Loucy (cell line): ENCODE measurements around the gene CTNNBL1.

Experiments
- H2AFZ ChIP-seq: fragments of 200-600 bp; sonication (generic); 2 replicates; pipeline ENCODE4 v1.6.0; 2016; ENCODE audit warnings: antibody characterized with exemption, mild to moderate bottlenecking, low read length, moderate library complexity
- H3F3A ChIP-seq: fragments of 200-600 bp; 2 replicates; pipeline ENCODE4 v1.6.0; 2016; ENCODE audit warnings: antibody characterized with exemption, low read depth, mild to moderate bottlenecking
- H3K27me3 ChIP-seq: fragments of 200-600 bp; sonication (generic); 2 replicates; pipeline ENCODE4 v1.6.1; 2014; ENCODE audit warnings: low read length, mild to moderate bottlenecking; ENCODE audit not compliant: insufficient read depth, poor library complexity, severe bottlenecking
- H3K36me3 ChIP-seq: fragments of 200-600 bp; sonication (generic); 2 replicates; pipeline ENCODE4 v1.6.1; 2016; ENCODE audit warnings: low read length; ENCODE audit not compliant: insufficient read depth
- H3K4me1 ChIP-seq: fragments of 200-600 bp; sonication (generic); 2 replicates; pipeline ENCODE4 v1.5.1; 2014; ENCODE audit warnings: low read length, mild to moderate bottlenecking; ENCODE audit not compliant: insufficient read depth, poor library complexity, severe bottlenecking
- H3K4me2 ChIP-seq: fragments of 200-600 bp; sonication (generic); 2 replicates; pipeline ENCODE4 v1.6.0; 2014; ENCODE audit warnings: antibody characterized with exemption, low read length, low read depth, mild to moderate bottlenecking; ENCODE audit not compliant: poor library complexity, severe bottlenecking
- H3K4me3 ChIP-seq: fragments of 200-600 bp; sonication (generic); 2 replicates; pipeline ENCODE4 v1.5.1; 2014; ENCODE audit warnings: low read length, mild to moderate bottlenecking, mixed read lengths; ENCODE audit not compliant: poor library complexity, severe bottlenecking
- H3K79me2 ChIP-seq: fragments of 200-600 bp; sonication (generic); 2 replicates; pipeline ENCODE4 v1.6.1; 2014; ENCODE audit warnings: low read length; ENCODE audit not compliant: insufficient read depth
- H3K9ac ChIP-seq: fragments of 200-600 bp; sonication (generic); 2 replicates; pipeline ENCODE4 v1.6.0; 2014; ENCODE audit warnings: mild to moderate bottlenecking, low read depth, low read length, moderate library complexity; ENCODE audit not compliant: poor library complexity, severe bottlenecking
- H3K9me2 ChIP-seq: fragments of 200-600 bp; sonication (generic); replicated peaks from 2 replicates; pipeline ENCODE4 v1.6.1; 2016; ENCODE audit warnings: low read depth, low read length, mixed read lengths
- H3K9me3 ChIP-seq: fragments of 200-600 bp; sonication (generic); 2 replicates; pipeline ENCODE4 v1.6.1; 2014; ENCODE audit warnings: mild to moderate bottlenecking, antibody characterized with exemption, low read length, low read depth; ENCODE audit not compliant: insufficient read depth
- H4K20me1 ChIP-seq: fragments of 200-600 bp; sonication (generic); 2 replicates; pipeline ENCODE4 v1.6.0; 2014; ENCODE audit warnings: antibody characterized with exemption, low read length, mild to moderate bottlenecking; ENCODE audit not compliant: insufficient read depth, poor library complexity, severe bottlenecking
- CTCF ChIP-seq: fragments of 200-600 bp; sonication (generic); conservative IDR thresholded peaks from 2 replicates; pipeline ENCODE4 v1.5.1; 2014; ENCODE audit warnings: mild to moderate bottlenecking, antibody characterized with exemption, low read length
- EZH2phosphoT487 ChIP-seq: fragments of 200-600 bp; IDR thresholded peaks from 2 replicates; pipeline ENCODE4 v1.6.1; 2018; ENCODE audit warnings: antibody characterized with exemption, mild to moderate bottlenecking, moderate library complexity, borderline replicate concordance

The CTNNBL1 gene

GRCh38 chr20:37899105-37900045 is 205.5 kb downstream of the CTNNBL1 start:
- Histone ChIP-seq H3K36me3 (no peaks in the 10 kb centered on the region), H3K79me2 (no peaks in the 10 kb centered on the region), H3F3A (no peaks in the 10 kb centered on the region), H3K4me3 (no peak overlapping the region), H3K9ac (no peak overlapping the region), H3K9me3 (no peaks in the 10 kb centered on the region), H4K20me1 (no peaks in the 10 kb centered on the region), H2AFZ (no peak overlapping the region), H3K27me3 (no peaks in the 10 kb centered on the region), H3K4me1 (no peaks in the 10 kb centered on the region), H3K9me2 (no peaks in the 10 kb centered on the region), H3K4me2 (no peak overlapping the region)
- no peak for TF ChIP-seq EZH2phosphoT487

- H3K9ac ChIP-seq = no peak overlapping the region
- H3K27me3 ChIP-seq = no peaks in the 10 kb centered on the region
- H4K20me1 ChIP-seq = no peaks in the 10 kb centered on the region
- H3K79me2 ChIP-seq = no peaks in the 10 kb centered on the region
- H3K4me3 ChIP-seq = no peak overlapping the region
- no peaks in the 10 kb centered on the region for H3K9me3 ChIP-seq
- no peaks in the 10 kb centered on the region for H3F3A ChIP-seq
- H2AFZ ChIP-seq = no peak overlapping the region
- no peaks in the 10 kb centered on the region for H3K4me1 ChIP-seq
- no peaks in the 10 kb centered on the region for H3K36me3 ChIP-seq
- no peak overlapping the region for H3K4me2 ChIP-seq
- TF ChIP-seq EZH2phosphoT487 = no peak
- no peak for TF ChIP-seq CTCF
- H3K9me2 ChIP-seq = no peaks in the 10 kb centered on the region
Measured at GRCh38 chr20:37901240-37901639, 207.4 kb downstream of the CTNNBL1 start.

GRCh38 chr20:37901654-37902503 is 208.0 kb downstream of the CTNNBL1 start:
- Histone ChIP-seq H3K36me3 (no peaks in the 10 kb centered on the region), H3K4me2 (no peak overlapping the region), H3K27me3 (no peaks in the 10 kb centered on the region), H3F3A (no peaks in the 10 kb centered on the region), H3K9ac (no peak overlapping the region), H2AFZ (no peak overlapping the region), H3K4me3 (no peak overlapping the region), H4K20me1 (no peaks in the 10 kb centered on the region), H3K4me1 (no peaks in the 10 kb centered on the region), H3K9me3 (no peaks in the 10 kb centered on the region), H3K9me2 (no peaks in the 10 kb centered on the region), H3K79me2 (no peaks in the 10 kb centered on the region)
- TF ChIP-seq CTCF = peak; percentile 45
- TF ChIP-seq EZH2phosphoT487 = no peak
